B cell (primary cell): ENCODE measurements around the gene DUSP15. TPM values are rescaled to one million over a fixed set of nuclear protein-coding genes. Genes with fewer than 3 reads are reported as not detected.
A peak's percentile ranks its signal among the peaks of the same experiment; 100 is the strongest.

ENCODE experiments used
- ATAC-seq: fragments of 200-7000 bp; cut with Tn5 transposase; one replicate; pipeline ENCODE4 v1.10.0; 2021; ENCODE audit warnings: low read depth, mild to moderate bottlenecking, moderate number of reproducible peaks, moderate library complexity
- CTCF ChIA-PET: fragments of 350-600 bp; sonication (Branson Sonifier 250); formaldehyde crosslinking; loops from one replicate; lab custom pipeline; 2021; ENCODE audit warnings: antibody characterized with exemption, inconsistent platforms; lab: Charles Lee
- POLR2A ChIA-PET: fragments of 350-600 bp; sonication (Branson Sonifier 250); formaldehyde crosslinking; loops from one replicate; lab custom pipeline; 2021; ENCODE audit warnings: antibody characterized with exemption; lab: Charles Lee
- DNase-seq: peaks from one replicate; pipeline ENCODE4 v3.0.0; 2013
- H2AFZ ChIP-seq: 2 replicates; pipeline ENCODE4 v1.6.1; 2012; ENCODE audit warnings: mild to moderate bottlenecking, low read depth, low read length; ENCODE audit not compliant: insufficient read depth, poor library complexity, severe bottlenecking
- H3K27ac ChIP-seq, 2 donors: 1 replicate in 1 of 2; 2 replicates in 1 of 2; pipeline ENCODE4 v1.5.1; 2012 to 2013; ENCODE audit warnings: low read length in 2 of 2, mild to moderate bottlenecking in 2 of 2, moderate library complexity in 1 of 2
- H3K27me3 ChIP-seq, 4 experiments: fragments of 200-600 bp in 1 of 4; sonication (generic) in 1 of 4; replicated peaks in 1 of 4; 1 replicate in 2 of 4; 2 replicates in 2 of 4; pipeline versions ENCODE4 v1.6.1 to v1.7.0; 2013 to 2016; ENCODE audit warnings: low read length in 3 of 4, mild to moderate bottlenecking in 2 of 4, mixed read lengths in 1 of 4, moderate library complexity in 1 of 4; ENCODE audit not compliant: insufficient read depth in 4 of 4, control insufficient read depth in 3 of 4; ENCODE audit errors: control extremely low read depth in 1 of 4
- H3K36me3 ChIP-seq, 2 experiments: replicated peaks in 1 of 2; 1 replicate in 1 of 2; 2 replicates in 1 of 2; pipeline versions ENCODE4 v1.6.1 to v1.7.1; 2013; ENCODE audit warnings: low read length in 1 of 2; ENCODE audit not compliant: insufficient read depth in 2 of 2, control insufficient read depth in 1 of 2; ENCODE audit errors: control extremely low read depth in 1 of 2, extremely low read depth in 1 of 2
- H3K4me1 ChIP-seq, 2 donors: fragments of 200-600 bp in 1 of 2; sonication (generic) in 1 of 2; 1 replicate in 1 of 2; 2 replicates in 1 of 2; pipeline versions ENCODE4 v1.5.1 to v1.6.1; 2013 to 2017; ENCODE audit warnings: low read length in 2 of 2; ENCODE audit not compliant: control insufficient read depth in 2 of 2, insufficient read depth in 2 of 2
- H3K4me2 ChIP-seq: replicated peaks from 2 replicates; pipeline ENCODE3; 2012; ENCODE audit warnings: mild to moderate bottlenecking, low read depth, low read length; ENCODE audit not compliant: poor library complexity, severe bottlenecking
- H3K4me3 ChIP-seq, 5 experiments: fragments of 200-600 bp in 1 of 5; sonication (generic) in 1 of 5; 1 replicate in 3 of 5; 2 replicates in 2 of 5; pipeline versions ENCODE4 v1.5.1 to v1.7.0; 2011 to 2016; ENCODE audit warnings: low read length in 4 of 5, mild to moderate bottlenecking in 4 of 5, low read depth in 2 of 5, control low read depth in 1 of 5, moderate library complexity in 1 of 5; ENCODE audit not compliant: insufficient read depth in 1 of 5; ENCODE audit errors: control extremely low read depth in 1 of 5, extremely low read depth in 1 of 5
- H3K79me2 ChIP-seq: fragments of 200-600 bp; sonication (generic); one replicate; pipeline ENCODE4 v1.6.0; 2016; ENCODE audit warnings: low read length; ENCODE audit not compliant: control insufficient read depth, insufficient read depth
- H3K9ac ChIP-seq: fragments of 200-600 bp; sonication (generic); 2 replicates; pipeline ENCODE4 v1.6.1; 2017; ENCODE audit warnings: mild to moderate bottlenecking, low read length, moderate library complexity
- H3K9me3 ChIP-seq, 3 donors: one replicate each; pipeline versions ENCODE4 v1.6.1 to v1.7.1; 2013; ENCODE audit warnings: low read length in 2 of 3; ENCODE audit not compliant: control insufficient read depth in 2 of 3, insufficient read depth in 1 of 3; ENCODE audit errors: control extremely low read depth in 1 of 3
- H4K20me1 ChIP-seq: 2 replicates; pipeline ENCODE4 v1.6.0; 2012; ENCODE audit warnings: mild to moderate bottlenecking, low read length; ENCODE audit not compliant: insufficient read depth, control insufficient read depth, poor library complexity, severe bottlenecking
- H3K27ac Mint-ChIP-seq: one replicate; pipeline ENCODE4 v1.8.0; 2021; ENCODE audit warnings: mixed read lengths
- H3K27me3 Mint-ChIP-seq: one replicate; pipeline ENCODE4 v1.8.0; 2021; ENCODE audit warnings: mixed read lengths
- H3K4me1 Mint-ChIP-seq: one replicate; pipeline ENCODE4 v1.8.0; 2021; ENCODE audit warnings: mixed read lengths
- H3K4me3 Mint-ChIP-seq: one replicate; pipeline ENCODE4 v1.8.0; 2021; ENCODE audit warnings: mixed read lengths
- H3K9me3 Mint-ChIP-seq: one replicate; pipeline ENCODE4 v1.8.0; 2022; ENCODE audit warnings: mixed read lengths; ENCODE audit not compliant: insufficient read depth
- EZH2 ChIP-seq: IDR thresholded peaks from 2 replicates; pipeline ENCODE4 v1.6.1; 2012; ENCODE audit warnings: borderline replicate concordance, low read depth, mild to moderate bottlenecking, moderate library complexity, low read length; ENCODE audit not compliant: insufficient read depth, poor library complexity, severe bottlenecking
- WGBS: methylation state at CpG from one replicate; pipeline ENCODE4 v1.1.5; 2013; ENCODE audit warnings: missing lambda C conversion rate; ENCODE audit not compliant: insufficient coverage; 5-methylcytosine and 5-hydroxymethylcytosine counted together
- intact Hi-C: fragments of 100-400 bp; cut with micrococcal nuclease; formaldehyde crosslinking; loops from one replicate; pipeline ENCODE4 v1.10.0; 2022
- polyA plus RNA-seq: library from polyadenylated mRNA; depleted of rRNA; stranded (reverse); fragments of >200 nt; gene quantifications from 2 replicates; pipeline ENCODE4 v1.2.3, GENCODE V29; 2012
- total RNA-seq, 2 donors: library from RNA; stranded (reverse); fragments of 120-200 nt in 1 of 2; gene quantifications; 1 replicate in 1 of 2; 2 replicates in 1 of 2; pipeline versions ENCODE4 v1.2.3 to v1.2.4, GENCODE V29; 2013 to 2022
- TF ChIP-seq, protein P1 (sequence below): fragments of 200-600 bp; IDR thresholded peaks from one replicate; pipeline ENCODE4 v1.8.0; 2022; ENCODE audit warnings: antibody characterized with exemption, mild to moderate bottlenecking

DUSP15 gene
- total and polyA plus RNA-seq, 2 donors (not counting 1 experiment from before 2014, with no cell fraction given) = 0.78 to 3.3 TPM

DNA sequence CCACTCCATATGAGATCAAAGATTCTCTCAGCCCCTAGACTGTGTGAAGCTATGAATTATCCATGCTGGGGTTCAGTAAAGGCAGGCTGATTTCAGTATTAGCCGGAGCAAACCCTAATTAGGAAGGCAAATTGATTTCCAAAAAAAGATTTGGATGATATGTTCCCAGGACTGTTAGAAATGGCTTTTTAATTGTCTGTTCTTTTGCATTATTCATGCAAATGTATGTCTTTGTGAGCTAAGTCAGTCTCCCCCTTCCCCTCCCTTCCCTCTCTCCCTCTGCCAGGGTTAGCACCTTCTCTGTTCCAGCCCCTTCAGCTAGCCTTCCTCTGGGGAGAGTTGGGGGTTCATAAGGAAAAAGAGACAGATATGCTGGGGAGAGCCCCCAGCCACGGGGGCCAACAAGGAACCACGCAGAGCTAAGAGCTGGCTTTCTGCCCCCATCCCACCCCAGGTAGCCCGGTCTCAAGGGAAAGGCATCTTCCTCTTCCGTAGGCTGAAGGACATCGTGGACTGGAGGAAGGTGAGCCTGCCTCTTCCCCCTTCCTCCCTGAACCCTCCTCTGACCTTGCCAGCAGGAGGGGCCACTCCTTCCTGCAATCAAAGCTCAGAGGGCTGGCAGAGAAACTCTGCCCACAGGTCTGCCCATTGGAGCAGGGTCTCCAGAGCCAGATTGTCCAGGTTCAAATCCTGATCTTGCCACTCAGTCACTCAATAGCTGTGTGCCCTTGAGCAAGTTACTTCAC is 49.3 kb upstream of the DUSP15 start:
- no peak for TF ChIP-seq EZH2
- TF ChIP-seq, protein P1, sequence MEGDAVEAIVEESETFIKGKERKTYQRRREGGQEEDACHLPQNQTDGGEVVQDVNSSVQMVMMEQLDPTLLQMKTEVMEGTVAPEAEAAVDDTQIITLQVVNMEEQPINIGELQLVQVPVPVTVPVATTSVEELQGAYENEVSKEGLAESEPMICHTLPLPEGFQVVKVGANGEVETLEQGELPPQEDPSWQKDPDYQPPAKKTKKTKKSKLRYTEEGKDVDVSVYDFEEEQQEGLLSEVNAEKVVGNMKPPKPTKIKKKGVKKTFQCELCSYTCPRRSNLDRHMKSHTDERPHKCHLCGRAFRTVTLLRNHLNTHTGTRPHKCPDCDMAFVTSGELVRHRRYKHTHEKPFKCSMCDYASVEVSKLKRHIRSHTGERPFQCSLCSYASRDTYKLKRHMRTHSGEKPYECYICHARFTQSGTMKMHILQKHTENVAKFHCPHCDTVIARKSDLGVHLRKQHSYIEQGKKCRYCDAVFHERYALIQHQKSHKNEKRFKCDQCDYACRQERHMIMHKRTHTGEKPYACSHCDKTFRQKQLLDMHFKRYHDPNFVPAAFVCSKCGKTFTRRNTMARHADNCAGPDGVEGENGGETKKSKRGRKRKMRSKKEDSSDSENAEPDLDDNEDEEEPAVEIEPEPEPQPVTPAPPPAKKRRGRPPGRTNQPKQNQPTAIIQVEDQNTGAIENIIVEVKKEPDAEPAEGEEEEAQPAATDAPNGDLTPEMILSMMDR = no peak
- CTCF ChIA-PET = interaction anchor here (0.6 to 1.4 kb wide), 4 partner anchors 33 to 75 kb away, joined by 3 to 7 read pairs (median 4); partner anchors contain the start of gene PDRG1
- H3K27ac Mint-ChIP-seq = no peak overlapping the region
- no peaks in the 10 kb centered on the region for H3K9me3 ChIP-seq
- H4K20me1 ChIP-seq = no peaks in the 10 kb centered on the region
- no peak overlapping the region for H3K27ac ChIP-seq
- H3K27me3 ChIP-seq = peaks cover 0 to 8% (median 1%) of the 10 kb centered on the region in 4 experiments
- no peak overlapping the region for H3K4me3 ChIP-seq
- POLR2A ChIA-PET = no interaction called here
- no peaks in the 10 kb centered on the region for H3K79me2 ChIP-seq
- no peaks in the 10 kb centered on the region for H3K9me3 Mint-ChIP-seq
- intact Hi-C loops = no loop called here
- no peaks in the 10 kb centered on the region for H3K36me3 ChIP-seq
- H2AFZ ChIP-seq = no peak overlapping the region
- no peak overlapping the region for H3K4me2 ChIP-seq
- H3K4me1 Mint-ChIP-seq = peaks cover 9% of the 10 kb centered on the region
- H3K9ac ChIP-seq = no peak overlapping the region
- no peak for DNase-seq
- peaks cover 12% of the 10 kb centered on the region for H3K27me3 Mint-ChIP-seq
- ATAC-seq = no peak
- H3K4me3 Mint-ChIP-seq = no peak overlapping the region
- H3K4me1 ChIP-seq = peaks cover 0 to 6% of the 10 kb centered on the region in 2 donors
- WGBS = 38% methylated on average over 4 of the region's 6 CpGs

DNA sequence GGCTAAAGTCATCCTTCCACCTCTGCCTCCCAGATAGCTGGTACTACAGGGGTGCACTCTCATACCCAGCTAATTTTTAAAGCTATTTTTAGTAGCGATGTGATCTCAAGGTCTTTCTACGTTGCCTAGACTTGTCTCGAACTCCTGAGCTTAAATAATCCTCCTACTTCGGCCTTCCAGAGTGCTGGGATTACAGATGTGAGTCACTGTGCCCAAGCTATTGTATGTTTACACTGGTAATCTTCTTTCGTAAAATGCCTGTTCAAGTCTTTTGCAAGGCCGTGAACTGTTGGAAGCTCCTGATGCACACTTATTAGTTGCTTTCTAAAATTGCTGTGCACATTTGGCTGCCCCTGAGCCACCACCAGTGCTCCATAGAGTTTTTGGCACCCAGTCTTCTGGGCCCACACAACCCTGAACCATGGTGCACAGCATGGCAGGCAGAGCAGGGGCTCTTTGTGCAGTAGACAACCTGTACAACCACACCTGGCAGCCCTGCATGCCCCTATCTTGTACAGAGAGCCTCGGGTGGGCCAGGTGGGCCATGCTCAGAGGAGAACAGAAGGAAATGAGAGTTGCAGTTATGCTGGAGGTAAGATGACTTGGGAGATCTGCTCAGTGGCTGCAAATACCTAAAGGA is 48.3 kb upstream of the DUSP15 start:
- DNase-seq (no peak), ATAC-seq (no peak)
- Mint-ChIP-seq H3K4me1 (peaks cover 2% of the 10 kb centered on the region), H3K27ac (no peak overlapping the region), H3K27me3 (peaks cover 4% of the 10 kb centered on the region), H3K4me3 (no peak overlapping the region), H3K9me3 (no peaks in the 10 kb centered on the region)
- Histone ChIP-seq H3K4me3 (no peak overlapping the region), H3K4me1 (peaks cover 0 to 3% of the 10 kb centered on the region in 2 donors), H3K4me2 (peak overlapping the region; percentile 17), H3K27me3 (peaks cover 0 to 3% (median under 1%) of the 10 kb centered on the region in 4 experiments), H3K9ac (no peak overlapping the region), H3K79me2 (no peaks in the 10 kb centered on the region), H2AFZ (peak overlapping the region; percentile 14), H3K9me3 (no peaks in the 10 kb centered on the region), H3K36me3 (no peaks in the 10 kb centered on the region), H4K20me1 (no peaks in the 10 kb centered on the region), H3K27ac (no peak overlapping the region)
- ChIA-PET POLR2A (no interaction called here), CTCF (interaction anchor here (0.5 to 1.4 kb wide), 3 partner anchors 34 to 114 kb away, joined by 3 to 7 read pairs (median 3); partner anchors contain the start of gene PDRG1)
- 95% methylated on average over 5 of the region's 7 CpGs for WGBS
- intact Hi-C loops = no loop called here
- TF ChIP-seq EZH2 = no peak
- TF ChIP-seq, protein P1 = no peak
